GM19467 (cell line): ENCODE results near the gene SEC31A.
"Not testable (repeated sequence)": the region's sequence is repeated elsewhere in the genome, so short reads cannot be mapped to it uniquely, and the experiment has no call there.

Source experiments
- ATAC-seq: cut with Tn5 transposase; IDR thresholded peaks from one replicate; pipeline ENCODE4 v1.9.1; 2021; ENCODE audit warnings: mild to moderate bottlenecking, moderate library complexity; ENCODE audit not compliant: unreplicated experiment

Gene SEC31A

DNA sequence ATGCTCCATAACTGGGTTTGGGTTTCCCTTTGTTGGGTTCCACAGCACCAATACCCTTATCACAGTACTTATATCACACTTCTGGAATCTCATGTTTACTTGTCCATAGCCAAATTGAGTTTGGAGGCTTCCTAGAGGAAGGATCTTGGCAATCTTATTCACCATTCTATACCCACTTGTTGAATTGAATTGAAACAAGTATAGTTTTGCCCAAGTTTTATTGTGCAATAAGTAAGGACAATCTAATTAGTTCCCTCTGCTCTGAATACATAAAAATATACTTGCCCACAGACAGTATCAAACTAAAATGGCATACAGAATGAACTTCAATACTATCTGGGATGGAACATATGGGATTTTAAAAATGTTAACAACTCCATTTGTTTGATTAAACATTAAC lies 40.3 kb downstream of the SEC31A start:
- ATAC-seq: no peak

DNA sequence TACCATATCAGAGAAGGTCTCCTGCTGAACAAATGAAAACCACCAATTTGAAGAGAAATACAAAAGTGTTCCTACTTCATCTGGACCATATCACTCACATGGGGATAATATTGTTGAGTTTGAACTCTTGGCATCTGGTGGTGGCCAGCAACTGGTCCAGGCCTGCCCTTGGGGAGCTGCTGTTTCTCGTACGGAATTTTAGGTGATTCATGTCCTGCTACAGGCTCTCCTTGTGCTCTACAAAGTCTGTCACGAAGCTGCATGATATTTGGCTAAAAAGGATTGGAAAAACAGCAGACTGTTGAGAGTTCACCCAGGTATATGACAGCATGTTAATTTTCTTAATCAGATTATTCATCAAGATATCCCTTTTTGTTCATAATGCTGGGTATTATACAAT lies 42.2 kb downstream of the SEC31A start:
- ATAC-seq: no peak

DNA sequence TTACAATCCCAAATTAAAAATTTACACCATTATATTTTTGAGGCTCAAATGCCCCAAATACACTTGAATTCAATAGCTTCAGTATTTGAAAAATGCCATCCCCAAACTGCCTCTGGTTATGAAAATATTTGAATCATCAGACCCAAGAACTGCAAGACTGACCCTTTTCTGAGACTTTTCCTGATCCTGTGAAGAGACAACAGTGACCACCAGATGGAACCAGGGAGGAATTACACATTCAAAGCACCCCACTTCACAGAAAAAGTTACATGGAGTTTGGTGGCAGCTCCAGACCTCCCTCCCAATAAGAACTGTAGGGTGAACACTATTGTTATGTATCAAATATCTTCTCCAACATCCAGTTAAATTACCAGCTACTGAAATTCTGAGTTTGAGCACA lies 48.4 kb downstream of the SEC31A start:
- ATAC-seq: no peak

DNA sequence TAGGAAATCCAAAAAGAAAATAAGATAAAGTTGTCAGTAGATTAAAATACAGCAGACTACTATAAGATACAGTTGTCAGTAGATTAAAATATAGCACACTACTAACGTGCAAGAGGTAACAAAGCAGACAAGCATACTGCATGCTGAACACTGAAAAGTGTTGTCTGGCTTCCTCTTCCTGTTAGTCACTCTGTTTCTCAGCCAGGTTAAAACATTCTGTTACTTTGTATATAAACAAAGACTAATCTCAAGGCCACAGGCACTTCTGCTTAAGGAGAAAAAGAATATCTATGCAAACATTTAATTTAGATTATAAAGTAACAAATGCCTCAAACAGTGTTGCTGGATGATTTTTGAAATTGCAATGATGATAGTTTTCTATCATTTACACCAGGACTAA lies 51.3 kb downstream of the SEC31A start:
- ATAC-seq: no peak

DNA sequence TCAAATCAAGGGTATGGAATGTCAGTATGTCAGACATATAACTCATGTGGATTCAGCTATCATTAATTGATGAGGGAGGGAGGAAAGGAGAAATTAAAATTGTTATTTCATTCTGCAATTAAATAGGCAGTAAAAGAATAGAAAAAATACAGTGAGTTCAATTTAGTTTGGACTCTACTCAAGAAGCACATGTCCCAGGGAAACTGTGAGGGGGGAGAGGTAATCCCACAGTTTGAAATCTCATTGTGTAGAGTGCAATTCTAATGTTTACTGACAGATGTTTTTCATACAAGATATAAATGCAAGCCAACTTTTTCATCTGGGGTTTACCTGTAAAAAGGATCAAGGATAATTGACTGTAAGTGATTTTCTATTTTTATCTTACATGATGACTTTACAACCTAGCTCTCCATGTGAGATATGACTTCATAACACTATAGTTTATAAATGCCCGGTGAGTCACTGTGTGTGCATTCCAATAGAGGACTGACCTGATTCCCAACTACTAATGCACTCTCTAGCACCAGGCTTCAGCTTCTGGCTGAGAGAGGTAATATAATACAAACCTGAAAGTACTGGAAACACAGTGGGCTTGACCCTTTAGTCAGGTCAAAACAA lies 57.1 kb downstream of the SEC31A start:
- ATAC-seq: no peak

DNA sequence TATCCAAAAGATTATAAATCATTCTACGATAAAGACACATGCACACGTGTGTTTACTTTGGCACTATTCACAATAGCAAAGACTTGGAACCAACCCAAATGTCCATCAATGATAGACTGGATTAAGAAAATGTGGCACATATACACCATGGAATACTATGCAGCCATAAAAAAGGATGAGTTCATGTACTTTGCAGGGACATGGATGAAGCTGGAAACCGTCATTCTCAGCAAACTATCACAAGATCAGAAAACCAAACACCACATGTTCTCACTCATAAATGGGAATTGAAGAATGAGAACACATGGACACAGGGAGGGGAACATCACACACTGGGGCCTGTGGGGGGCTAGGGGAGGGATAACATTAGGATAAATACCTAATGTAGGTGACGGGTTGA lies 57.9 kb downstream of the SEC31A start:
- not testable (repeated sequence) for ATAC-seq

DNA sequence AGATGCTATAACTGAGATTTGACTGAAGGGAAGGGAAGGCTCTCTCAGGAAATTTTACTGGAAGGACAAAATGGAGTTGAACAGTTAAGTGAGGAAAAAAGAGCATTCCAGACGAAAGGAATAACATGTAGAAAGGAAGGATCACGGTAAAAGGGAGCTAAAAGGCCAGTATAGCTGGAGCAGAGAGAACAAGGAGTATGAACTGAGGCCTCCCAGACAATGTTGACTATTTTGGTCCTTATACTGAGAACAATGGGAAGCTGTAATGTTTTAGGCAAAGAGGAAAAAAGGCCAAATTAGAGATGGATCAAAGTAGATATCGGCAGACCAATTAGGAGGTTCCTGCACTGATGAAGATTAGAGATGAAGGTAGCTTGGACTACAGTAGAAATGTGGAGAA lies 65.5 kb downstream of the SEC31A start:
- no peak for ATAC-seq

DNA sequence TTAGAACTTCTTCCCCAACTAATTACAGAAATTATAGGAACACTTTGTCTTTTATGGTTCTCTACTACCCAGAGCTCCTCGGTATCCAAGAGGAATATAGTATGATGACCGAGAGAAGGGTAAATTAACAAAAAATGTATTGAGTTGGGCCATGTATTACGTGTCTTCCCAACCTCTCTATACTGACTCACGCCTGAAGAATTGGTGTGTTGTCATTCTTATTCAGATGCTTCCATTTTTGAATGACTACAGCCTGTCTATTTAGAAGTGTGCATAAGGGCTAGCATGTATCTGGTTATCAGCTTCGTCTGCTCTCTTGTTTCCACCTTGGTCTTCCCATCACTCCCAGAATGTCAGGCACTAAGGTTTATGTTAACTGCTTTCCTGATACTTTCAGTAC lies 67.9 kb downstream of the SEC31A start:
- ATAC-seq: no peak

DNA sequence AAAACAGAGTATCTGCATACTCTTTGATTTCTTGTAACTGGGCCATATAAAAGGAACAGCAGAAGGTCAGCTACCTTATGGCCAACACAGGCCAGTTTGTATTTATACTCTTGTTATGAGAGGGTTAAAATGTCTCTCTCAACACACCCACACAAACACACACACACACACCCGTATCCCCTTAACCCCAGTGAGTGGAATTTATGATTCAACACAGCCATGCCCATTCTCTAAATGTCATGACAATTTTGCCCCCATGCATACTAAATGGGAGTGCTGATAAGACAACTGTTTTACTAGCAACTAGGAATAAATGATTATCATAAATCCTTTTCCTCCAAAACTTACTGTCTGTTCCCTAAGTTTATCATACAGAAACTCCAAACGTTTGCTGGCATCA lies 70.3 kb downstream of the SEC31A start:
- ATAC-seq: no peak

DNA sequence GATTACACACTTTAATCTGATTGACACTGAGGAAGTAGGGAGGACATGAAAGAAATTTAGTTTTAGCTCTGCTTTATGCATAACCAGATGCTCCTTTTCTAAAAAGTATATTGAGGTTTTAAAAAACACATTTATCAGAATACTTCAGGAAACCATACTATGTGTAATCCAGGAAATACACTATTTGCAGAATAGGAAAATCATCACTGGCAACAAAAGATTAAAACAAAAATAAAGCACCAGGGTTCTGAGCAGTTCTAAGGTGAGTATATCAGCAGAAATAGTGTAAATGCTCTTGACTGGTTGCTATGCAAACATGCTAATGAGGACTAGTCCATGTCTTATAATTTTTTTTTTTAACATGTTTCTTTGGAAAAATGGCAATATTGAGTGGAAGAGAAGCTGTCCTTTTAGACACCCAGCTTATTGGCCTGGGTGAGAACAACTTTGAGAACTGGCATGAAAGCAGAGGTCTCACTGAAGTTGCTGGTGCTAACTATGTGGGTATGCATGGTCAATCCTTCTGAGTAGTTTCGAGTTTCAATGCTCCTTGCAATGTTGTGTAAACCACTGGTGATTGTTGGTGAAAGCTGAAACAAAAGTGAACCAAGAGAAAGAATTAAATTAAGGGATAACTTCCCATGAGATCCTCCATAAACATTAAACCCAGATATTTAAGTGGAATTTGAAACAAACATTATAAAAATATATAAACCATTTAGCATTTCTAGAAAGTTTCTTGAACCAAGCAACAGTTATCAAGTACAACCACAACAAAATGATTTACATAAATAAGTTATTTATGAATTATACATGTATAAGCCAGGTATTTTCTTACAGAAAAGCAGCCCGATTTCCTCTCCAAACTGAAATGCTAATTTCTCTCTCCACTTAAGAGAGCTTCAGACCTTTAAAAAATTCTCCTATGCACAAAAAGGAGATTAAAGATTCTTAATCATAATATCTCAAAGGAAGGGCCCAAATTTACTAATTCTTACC lies 72.0 kb downstream of the SEC31A start:
- ATAC-seq: no peak

DNA sequence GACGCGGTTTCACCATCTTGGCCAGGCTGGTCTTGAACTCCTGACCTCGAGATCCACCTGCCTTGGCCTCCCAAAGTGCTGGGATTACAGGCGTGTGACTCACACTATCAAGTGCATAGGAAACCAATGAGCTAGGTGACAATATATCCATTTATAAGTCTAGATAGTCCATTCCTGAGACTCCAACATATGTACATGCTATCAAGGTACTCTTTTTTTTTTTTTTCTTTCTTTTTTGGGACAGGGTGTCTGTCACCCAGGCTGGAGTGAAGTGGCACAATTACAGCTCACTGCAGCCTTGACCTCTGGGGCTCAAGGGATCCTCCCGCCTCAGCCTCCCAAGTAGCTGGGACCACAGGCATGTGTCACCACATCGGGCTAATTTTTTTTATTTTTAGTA lies 74.1 kb downstream of the SEC31A start:
- not testable (repeated sequence) for ATAC-seq

DNA sequence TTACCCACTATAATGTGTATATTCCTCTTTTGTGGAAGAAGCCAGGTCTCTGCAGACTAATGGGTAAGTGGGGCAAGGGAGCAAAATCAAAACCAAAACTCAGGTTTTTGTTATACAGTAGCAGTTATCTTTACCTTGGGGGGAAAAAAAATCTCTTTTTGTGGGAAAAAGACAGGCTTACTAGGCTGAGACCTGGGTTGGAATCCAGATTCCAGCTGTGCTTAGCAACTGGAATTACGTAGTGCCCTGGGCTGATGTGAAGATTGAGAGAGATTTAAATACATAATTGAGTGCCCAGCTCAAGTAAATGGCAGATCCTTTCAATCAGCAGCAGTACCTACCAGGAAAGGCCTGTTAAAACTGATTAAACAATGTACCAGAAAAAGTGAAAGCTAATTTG lies 76.9 kb downstream of the SEC31A start:
- no peak for ATAC-seq

DNA sequence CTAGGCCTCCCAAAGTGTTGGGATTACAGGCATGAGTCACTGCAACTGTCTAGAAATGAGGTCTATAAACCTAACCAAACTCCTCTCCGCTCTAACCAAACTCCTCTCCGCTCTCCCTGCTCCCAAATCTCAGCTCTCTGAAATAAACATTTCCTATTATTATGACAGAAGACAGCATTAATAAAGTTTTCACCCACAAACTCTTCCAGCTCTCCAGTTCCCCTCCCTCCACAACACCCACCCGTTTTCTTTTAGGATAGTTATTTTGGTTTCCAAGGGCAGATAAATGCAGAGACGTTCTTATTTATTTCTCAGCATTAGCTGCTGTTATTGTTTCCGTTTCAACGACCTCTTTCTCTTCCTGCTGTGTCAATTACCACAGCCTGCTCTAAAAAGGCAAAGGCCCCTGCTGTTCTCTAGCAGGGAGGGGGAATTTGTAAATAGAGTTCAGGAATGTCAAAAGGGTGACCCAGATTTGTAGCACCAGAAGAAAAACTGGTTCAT lies 79.1 kb downstream of the SEC31A start:
- no peak for ATAC-seq

DNA sequence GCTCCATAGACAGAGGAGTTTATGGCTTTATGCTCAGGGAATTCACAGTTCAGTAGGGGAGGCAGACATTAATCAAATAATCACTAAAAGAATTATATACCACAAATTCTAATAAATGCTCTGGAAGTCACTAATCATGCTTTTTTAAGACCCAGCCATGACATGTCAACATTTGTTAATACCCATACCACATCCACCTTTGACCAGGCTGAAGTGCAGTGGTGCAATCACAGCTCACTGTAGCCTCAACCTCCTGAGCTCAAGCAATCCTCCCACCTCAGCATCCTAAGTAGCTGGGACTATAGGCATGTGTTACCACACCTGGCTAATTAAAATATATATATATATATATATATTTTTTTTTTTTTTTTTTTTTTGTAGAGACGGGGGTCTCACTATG lies 79.6 kb downstream of the SEC31A start:
- ATAC-seq: no peak

DNA sequence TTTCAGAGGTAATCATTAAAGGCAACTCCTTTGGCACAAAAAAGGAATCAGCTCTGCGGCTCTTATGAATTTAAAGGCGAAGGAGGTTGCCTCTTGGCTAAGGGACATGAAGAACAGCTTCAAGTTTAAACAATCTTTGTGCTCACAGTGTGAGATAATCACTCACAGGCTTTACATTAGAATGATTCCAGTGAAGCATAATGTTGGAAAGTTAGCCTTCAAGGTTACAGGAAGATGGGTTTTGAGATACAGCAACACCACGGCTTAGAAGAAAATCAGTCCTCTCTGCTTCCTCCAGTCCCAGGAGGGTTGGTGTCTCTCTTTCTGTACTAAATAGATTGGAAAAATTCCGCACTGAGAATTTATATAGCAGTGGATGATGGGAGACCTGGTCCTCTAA lies 80.8 kb downstream of the SEC31A start:
- no peak for ATAC-seq

DNA sequence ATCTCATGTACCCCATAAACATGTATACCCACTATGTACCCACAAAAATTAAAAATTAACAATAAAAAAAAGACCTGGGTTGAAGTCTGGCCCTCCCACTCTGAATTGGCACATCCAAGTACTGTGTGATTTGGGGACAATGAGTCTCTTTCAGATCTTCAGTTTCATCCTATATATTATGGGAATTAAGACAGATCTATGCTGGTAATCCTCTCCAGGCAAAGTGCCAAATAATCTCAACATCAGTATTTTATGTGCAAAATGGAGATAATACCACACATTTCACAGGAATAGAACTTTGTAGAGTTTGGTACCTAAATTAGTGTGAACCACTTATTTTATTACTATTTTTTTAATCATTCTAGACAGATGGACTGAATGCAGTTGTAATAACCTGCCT lies 81.3 kb downstream of the SEC31A start:
- ATAC-seq: no peak

DNA sequence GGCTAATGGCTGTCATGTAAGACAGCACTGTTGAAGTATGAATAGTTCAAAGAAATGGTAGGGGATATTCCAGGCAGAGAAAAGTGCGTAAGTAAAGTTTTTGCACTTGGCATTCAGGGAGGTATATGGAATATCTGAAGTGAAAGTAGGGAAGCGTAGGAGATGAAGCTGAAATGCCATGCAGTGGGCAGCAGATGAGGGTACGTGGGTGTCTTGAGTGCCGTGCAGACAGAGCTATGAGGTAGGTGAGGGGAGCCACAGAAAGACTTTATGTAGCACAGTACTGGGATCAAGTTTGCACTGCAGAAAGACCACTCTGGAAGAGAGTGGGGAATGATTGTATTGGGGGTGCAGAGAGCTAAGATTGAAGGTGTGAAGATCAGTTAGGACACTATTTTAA lies 87.2 kb downstream of the SEC31A start:
- no peak for ATAC-seq

DNA sequence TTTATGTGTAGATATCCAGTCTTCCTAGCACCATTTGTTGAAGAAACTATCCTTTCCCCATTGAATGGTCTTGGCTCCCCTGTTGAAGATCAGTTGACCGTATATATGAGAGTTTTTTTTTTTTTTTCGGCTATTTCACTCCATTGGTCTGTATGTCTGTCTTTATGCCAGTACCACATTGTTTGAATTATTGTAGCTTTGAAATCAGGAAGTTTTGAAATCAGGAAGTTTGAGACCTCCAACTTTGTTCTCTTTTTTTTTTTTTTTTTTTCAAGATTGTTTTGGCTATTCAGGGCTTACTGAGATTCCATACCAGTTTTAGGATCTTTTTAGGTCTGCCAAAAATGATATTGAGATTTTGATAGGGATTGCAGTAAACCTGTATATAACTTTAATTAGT lies 88.0 kb downstream of the SEC31A start:
- ATAC-seq: no peak

DNA sequence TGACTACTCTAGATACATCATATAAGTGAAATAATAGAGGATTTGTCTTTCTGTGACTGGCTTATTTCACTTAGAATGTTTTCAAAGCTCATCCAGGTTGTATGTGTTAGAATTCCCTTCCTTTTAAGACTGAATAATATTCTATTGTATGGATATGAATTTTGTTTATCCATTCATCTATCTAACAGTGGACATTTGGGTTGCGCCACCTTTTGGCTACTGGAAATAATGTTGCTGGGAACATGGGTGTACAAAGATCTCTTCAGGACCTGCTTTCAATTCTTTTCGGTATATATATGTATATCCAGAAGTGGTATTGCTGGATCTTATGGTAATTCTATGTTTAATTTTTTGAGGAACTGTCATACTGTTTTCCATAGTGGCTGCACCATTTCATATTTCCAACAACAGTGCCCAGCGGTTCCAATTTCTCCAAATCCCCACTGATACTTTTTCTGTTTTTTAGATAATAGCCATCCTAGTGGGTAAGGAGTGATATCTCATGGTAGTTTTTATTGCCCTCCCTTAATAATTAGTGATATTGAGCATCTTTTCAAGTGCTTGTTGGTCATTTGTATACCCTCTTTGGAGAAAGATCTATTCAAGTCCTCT lies 88.9 kb downstream of the SEC31A start:
- no peak for ATAC-seq

DNA sequence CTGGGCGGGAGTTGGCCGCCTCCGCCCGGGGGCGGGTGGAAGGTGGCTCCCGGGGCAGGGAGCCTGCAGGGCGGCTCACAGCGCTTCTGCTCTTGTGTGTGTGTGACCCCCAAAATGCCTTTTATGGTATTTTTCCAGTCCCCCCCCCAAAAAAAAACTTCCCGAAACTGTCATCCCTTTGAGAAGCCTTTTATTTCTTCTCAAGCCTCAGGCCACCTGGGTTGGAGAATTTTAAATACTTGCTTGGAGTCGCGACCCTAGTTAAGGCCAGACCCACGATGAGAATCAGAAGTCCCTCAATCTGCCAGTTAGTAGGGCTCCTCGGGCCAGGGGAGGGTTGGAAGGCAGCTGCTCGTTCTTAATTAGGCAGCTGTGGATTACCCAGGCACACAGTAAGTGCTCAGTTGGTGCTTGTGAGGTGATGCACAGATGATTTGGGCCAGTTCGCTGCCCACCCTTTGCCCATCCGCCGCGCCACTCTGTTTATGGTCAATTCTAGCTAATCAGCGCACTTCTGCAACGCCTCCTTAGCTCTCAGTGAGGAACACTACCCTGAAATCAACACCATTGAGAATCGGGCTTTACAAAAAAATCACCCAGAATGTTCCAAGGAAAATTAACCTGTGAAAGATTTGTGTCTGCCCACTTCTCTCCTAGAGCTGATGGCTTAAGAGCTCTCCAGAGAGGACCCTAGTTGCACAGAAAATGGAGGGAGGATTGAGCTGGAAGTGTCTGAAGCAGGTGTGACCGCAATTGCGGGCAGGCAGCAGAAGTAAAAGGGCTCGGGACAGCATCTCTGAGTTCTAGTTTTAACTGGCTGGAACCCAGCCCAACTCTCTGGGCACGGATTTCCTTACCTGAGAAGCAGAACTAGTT lies 91.7 kb downstream of the SEC31A start:
- ATAC-seq: no peak
